HCT116 (cell line): ENCODE data around the gene TMC4. TPM values are rescaled to one million over a fixed set of nuclear protein-coding genes. Genes with fewer than 3 reads are reported as not detected.

Source experiments
- ATAC-seq: fragments of 200-7000 bp; cut with Tn5 transposase; 2 replicates; pipeline ENCODE4 v1.9.1; 2020; ENCODE audit warnings: mild to moderate bottlenecking, moderate library complexity
- BruUV-seq: library from RNA; stranded (reverse); fragments of 400-500 nt; replicated peaks from 2 replicates; lab custom pipeline; 2021; lab: Mats Ljungman, UMichigan
- CTCF ChIA-PET: fragments of 300-600 bp; sonication (Branson Sonifier 250); formaldehyde crosslinking; loops from one replicate; lab custom pipeline; 2021; ENCODE audit warnings: antibody characterized with exemption; lab: Charles Lee
- POLR2A ChIA-PET: fragments of 300-600, 350-600 bp; sonication (Branson Sonifier 250); formaldehyde crosslinking; loops from one replicate; lab custom pipeline; 2021; ENCODE audit warnings: antibody characterized with exemption; lab: Charles Lee
- RAD21 ChIA-PET, 2 experiments: fragments of 300-600 bp; sonication (Branson Sonifier 250); formaldehyde crosslinking; loops; one replicate each; lab custom pipeline; 2023; ENCODE audit warnings: low total read pairs in 2 of 2; ENCODE audit not compliant: uncharacterized antibody in 2 of 2, unreplicated experiment in 2 of 2, low non-redundant PET in 1 of 2; lab: Charles Lee
- DNase-seq: peaks from one replicate; pipeline ENCODE4 v3.0.0-alpha.2; 2010; ENCODE audit warnings: low read depth, low spot score
- H2AFZ ChIP-seq: fragments of 200-600 bp; shearing (Covaris generic), sonication (generic); 2 replicates; pipeline ENCODE4 v1.6.1; 2017; ENCODE audit warnings: low read depth, mixed run types, mixed read lengths, antibody characterized with exemption, low read length; ENCODE audit not compliant: poor library complexity, severe bottlenecking
- H3K27ac ChIP-seq: 2 replicates; pipeline ENCODE4 v1.5.1; 2012; ENCODE audit warnings: low read depth, low read length
- H3K27me3 ChIP-seq: fragments of 200-600 bp; sonication (generic); 2 replicates; pipeline ENCODE4 v1.6.1; 2016; ENCODE audit warnings: mixed run types, low read length, mixed read lengths; ENCODE audit not compliant: insufficient read depth
- H3K36me3 ChIP-seq, 2 experiments: fragments of 200-500 bp in 1 of 2; fragments of 200-600 bp in 1 of 2; sonication (Bioruptor generic) in 1 of 2; sonication (generic) in 1 of 2; 2 replicates each; pipeline versions ENCODE4 v1.5.1 to v1.6.1; 2014 to 2016; ENCODE audit warnings: low read length in 2 of 2, inconsistent platforms in 1 of 2, mixed read lengths in 1 of 2, mixed run types in 1 of 2; ENCODE audit not compliant: insufficient read depth in 2 of 2, control insufficient read depth in 1 of 2
- H3K4me1 ChIP-seq, 2 experiments: fragments of 200-600 bp in 1 of 2; sonication (generic) in 1 of 2; 2 replicates each; pipeline versions ENCODE4 v1.5.1 to v1.6.1; 2012 to 2017; ENCODE audit warnings: low read length in 2 of 2, inconsistent platforms in 1 of 2, mild to moderate bottlenecking in 1 of 2, mixed read lengths in 1 of 2, mixed run types in 1 of 2, moderate library complexity in 1 of 2; ENCODE audit not compliant: insufficient read depth in 2 of 2, control insufficient read depth in 1 of 2
- H3K4me2 ChIP-seq: fragments of 200-600 bp; sonication (generic); 2 replicates; pipeline ENCODE4 v1.6.1; 2017; ENCODE audit warnings: mixed run types, low read length, mixed read lengths
- H3K4me3 ChIP-seq, 2 experiments: fragments of 200-600 bp in 1 of 2; sonication (generic) in 1 of 2; replicated peaks in 1 of 2; 2 replicates each; pipeline ENCODE4 v1.5.1; 2011 to 2016; ENCODE audit warnings: low read length in 2 of 2, control low read depth in 1 of 2, low read depth in 1 of 2, mild to moderate bottlenecking in 1 of 2, mixed read lengths in 1 of 2, mixed run types in 1 of 2
- H3K79me2 ChIP-seq: fragments of 200-600 bp; sonication (generic); 2 replicates; pipeline ENCODE4 v1.6.1; 2017; ENCODE audit warnings: mild to moderate bottlenecking, mixed run types, low read length, moderate library complexity, mixed read lengths; ENCODE audit not compliant: insufficient read depth
- H3K9ac ChIP-seq: fragments of 200-600 bp; sonication (generic); 2 replicates; pipeline ENCODE4 v1.6.1; 2016; ENCODE audit warnings: low read length, mixed read lengths
- H3K9me2 ChIP-seq: fragments of 200-600 bp; sonication (generic), shearing (Covaris generic); 2 replicates; pipeline ENCODE4 v1.6.1; 2017; ENCODE audit warnings: mixed run types, mild to moderate bottlenecking, moderate library complexity; ENCODE audit not compliant: insufficient read depth
- H3K9me3 ChIP-seq, 2 experiments: fragments of 200-500 bp in 1 of 2; fragments of 200-600 bp in 1 of 2; sonication (Bioruptor generic) in 1 of 2; sonication (generic) in 1 of 2; 2 replicates each; pipeline ENCODE4 v1.6.1; 2014 to 2017; ENCODE audit warnings: low read length in 2 of 2, mixed read lengths in 2 of 2, inconsistent platforms in 1 of 2, low read depth in 1 of 2, mild to moderate bottlenecking in 1 of 2, mixed run types in 1 of 2, moderate library complexity in 1 of 2; ENCODE audit not compliant: control insufficient read depth in 1 of 2, insufficient read depth in 1 of 2
- H4K20me1 ChIP-seq: fragments of 200-600 bp; sonication (generic), shearing (Covaris generic); 2 replicates; pipeline ENCODE4 v1.6.1; 2017; ENCODE audit warnings: mixed run types, mild to moderate bottlenecking, moderate library complexity; ENCODE audit not compliant: insufficient read depth
- ATF3 ChIP-seq: IDR thresholded peaks from 2 replicates; pipeline ENCODE4 v1.6.1; 2012
- CEBPB ChIP-seq: IDR thresholded peaks from 2 replicates; pipeline ENCODE4 v1.6.1; 2012; ENCODE audit warnings: low read depth
- CTCF ChIP-seq, 3 experiments: fragments of 200-600 bp in 1 of 3; sonication (generic) in 1 of 3; IDR thresholded peaks in 2 of 3; conservative IDR thresholded peaks in 1 of 3; 2 replicates each; pipeline ENCODE4 v1.5.1; 2012 to 2017; ENCODE audit warnings: low read depth in 2 of 3, low read length in 2 of 3, antibody characterized with exemption in 1 of 3, borderline replicate concordance in 1 of 3, control low read depth in 1 of 3, mild to moderate bottlenecking in 1 of 3, mixed read lengths in 1 of 3, mixed run types in 1 of 3, moderate library complexity in 1 of 3; ENCODE audit not compliant: insufficient read depth in 1 of 3
- EGR1 ChIP-seq: IDR thresholded peaks from 2 replicates; pipeline ENCODE4 v1.6.1; 2012; ENCODE audit warnings: low read depth
- ELF1 ChIP-seq: IDR thresholded peaks from 2 replicates; pipeline ENCODE4 v1.6.1; 2012; ENCODE audit warnings: low read depth, borderline replicate concordance
- EZH2 ChIP-seq: fragments of 200-600 bp; sonication (generic); IDR thresholded peaks from 2 replicates; pipeline ENCODE4 v1.6.1; 2017; ENCODE audit warnings: antibody characterized with exemption, mixed run types
- FOSL1 ChIP-seq: IDR thresholded peaks from 2 replicates; pipeline ENCODE4 v1.6.1; 2012; ENCODE audit warnings: low read depth
- POLR2AphosphoS5 ChIP-seq: IDR thresholded peaks from 2 replicates; pipeline ENCODE4 v1.6.1; 2011; ENCODE audit warnings: mild to moderate bottlenecking, low read depth, low read length, moderate library complexity
- RAD21 ChIP-seq: IDR thresholded peaks from 2 replicates; pipeline ENCODE4 v1.6.1; 2012; ENCODE audit warnings: low read depth, mild to moderate bottlenecking
- SIN3A ChIP-seq: IDR thresholded peaks from 2 replicates; pipeline ENCODE4 v1.6.1; 2012; ENCODE audit warnings: low read depth
- TCF7L2 ChIP-seq: IDR thresholded peaks from 2 replicates; pipeline ENCODE4 v1.7.0; 2011; ENCODE audit warnings: borderline replicate concordance, inconsistent platforms; ENCODE audit not compliant: insufficient read depth, insufficient read length; ENCODE audit errors: extremely low read depth
- YY1 ChIP-seq: IDR thresholded peaks from 2 replicates; pipeline ENCODE4 v1.6.1; 2011; ENCODE audit warnings: low read length, low read depth, moderate library complexity, mild to moderate bottlenecking; ENCODE audit not compliant: insufficient replicate concordance; ENCODE audit errors: extremely low read depth
- ZBTB33 ChIP-seq: IDR thresholded peaks from 2 replicates; pipeline ENCODE4 v1.6.1; 2011; ENCODE audit warnings: mild to moderate bottlenecking, low read length, moderate library complexity; ENCODE audit not compliant: insufficient replicate concordance; ENCODE audit errors: extremely low read depth
- ZFX ChIP-seq: fragments of 450-650 bp; IDR thresholded peaks from 2 replicates; pipeline ENCODE4 v1.6.1; 2017
- ZNF274 ChIP-seq: fragments of 200-500 bp; sonication (Bioruptor generic); IDR thresholded peaks from 2 replicates; pipeline ENCODE4 v1.6.1; 2014; ENCODE audit warnings: mild to moderate bottlenecking, low read depth, low read length, inconsistent platforms
- intact Hi-C: fragments of 100-400 bp; cut with micrococcal nuclease; formaldehyde crosslinking; loops from 2 replicates; pipeline ENCODE4 v1.10.0; 2022
- total RNA-seq: library from RNA; stranded (reverse); gene quantifications from one replicate; pipeline ENCODE4 v1.2.1, GENCODE V29; 2021; ENCODE audit not compliant: unreplicated experiment

TMC4 gene
- total RNA-seq, 1 experiment from 2014 or later: 60.3 TPM

- TF ChIP-seq ZFX (no peak), RAD21 (no peak), POLR2AphosphoS5 (no peak), FOSL1 (no peak), ZBTB33 (no peak), ELF1 (no peak), EGR1 (no peak), CTCF (IDR thresholded peaks at IDR 0.05 in 2 of 3, conservative IDR thresholded peaks at IDR 0.05 in 1 of 3; ENCODE audit: borderline replicate concordance in 1 of 3, insufficient read depth in 1 of 3, low read depth in 2 of 3, low read length in 2 of 3) (no peak), TCF7L2 (no peak), EZH2 (no peak), ATF3 (no peak), YY1 (no peak), ZNF274 (no peak), SIN3A (no peak), CEBPB (no peak)
- BruUV-seq: no TSS peak
- ATAC-seq (no peak), DNase-seq (no peak)
- Histone ChIP-seq H3K9me2 (no peaks in the 10 kb centered on the region), H3K36me3 (peaks cover 3 to 16% of the 10 kb centered on the region in 2 experiments), H3K9ac (no peak overlapping the region), H3K27ac (no peak overlapping the region), H3K4me3 (no peak overlapping the region), H3K4me1 (peaks cover 5 to 13% of the 10 kb centered on the region in 2 experiments; a peak in 3 of 4 replicates), H3K27me3 (no peaks in the 10 kb centered on the region), H3K79me2 (peaks cover 19% of the 10 kb centered on the region), H3K4me2 (no peak overlapping the region), H4K20me1 (no peaks in the 10 kb centered on the region), H3K9me3 (no peaks in the 10 kb centered on the region), H2AFZ (no peak overlapping the region)
- CTCF ChIA-PET: no interaction called here
- POLR2A ChIA-PET: interaction anchor here (1.3 to 7.0 kb wide), 2 partner anchors 13 to 15 kb away, joined by 3 to 126 read pairs; partner anchors contain the start of gene RPS9
- RAD21 ChIA-PET: no interaction called here
- intact Hi-C loops: no loop called here
Observed at GRCh38 chr19:54186351-54186750, 13.4 kb upstream of the TMC4 start.
